ENCODE data around the gene TMEM183A. TPM values are rescaled to one million over a fixed set of nuclear protein-coding genes. Genes with fewer than 3 reads are reported as not detected.

TMEM183A gene
- total RNA-seq, 4 donors from 2014 or later = 51.2 to 79.6 (median 62.6) TPM

DNA sequence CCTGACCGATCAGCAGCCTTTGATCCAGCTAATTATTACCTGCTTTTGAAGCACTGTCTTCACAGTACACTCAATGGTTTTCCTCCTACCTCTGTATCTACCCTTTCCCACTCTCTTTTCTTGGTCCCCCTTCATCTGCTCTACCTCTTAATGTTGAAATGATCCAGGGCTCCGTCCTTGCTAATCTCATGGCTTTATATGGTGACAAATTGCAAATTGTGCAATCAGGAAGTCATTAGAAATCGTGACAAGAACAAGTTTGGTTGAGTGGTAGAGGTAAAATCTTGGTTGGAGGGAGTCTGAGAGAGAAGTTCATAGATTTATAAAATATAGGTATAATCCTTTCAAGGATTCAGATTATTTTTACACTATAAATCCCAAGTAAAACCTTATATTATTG lies 30.5 kb upstream of the TMEM183A start:
- TF ChIP-seq, protein P1, sequence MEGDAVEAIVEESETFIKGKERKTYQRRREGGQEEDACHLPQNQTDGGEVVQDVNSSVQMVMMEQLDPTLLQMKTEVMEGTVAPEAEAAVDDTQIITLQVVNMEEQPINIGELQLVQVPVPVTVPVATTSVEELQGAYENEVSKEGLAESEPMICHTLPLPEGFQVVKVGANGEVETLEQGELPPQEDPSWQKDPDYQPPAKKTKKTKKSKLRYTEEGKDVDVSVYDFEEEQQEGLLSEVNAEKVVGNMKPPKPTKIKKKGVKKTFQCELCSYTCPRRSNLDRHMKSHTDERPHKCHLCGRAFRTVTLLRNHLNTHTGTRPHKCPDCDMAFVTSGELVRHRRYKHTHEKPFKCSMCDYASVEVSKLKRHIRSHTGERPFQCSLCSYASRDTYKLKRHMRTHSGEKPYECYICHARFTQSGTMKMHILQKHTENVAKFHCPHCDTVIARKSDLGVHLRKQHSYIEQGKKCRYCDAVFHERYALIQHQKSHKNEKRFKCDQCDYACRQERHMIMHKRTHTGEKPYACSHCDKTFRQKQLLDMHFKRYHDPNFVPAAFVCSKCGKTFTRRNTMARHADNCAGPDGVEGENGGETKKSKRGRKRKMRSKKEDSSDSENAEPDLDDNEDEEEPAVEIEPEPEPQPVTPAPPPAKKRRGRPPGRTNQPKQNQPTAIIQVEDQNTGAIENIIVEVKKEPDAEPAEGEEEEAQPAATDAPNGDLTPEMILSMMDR (IDR thresholded peaks at IDR 0.05; ENCODE audit: low read depth) = no peak

DNA sequence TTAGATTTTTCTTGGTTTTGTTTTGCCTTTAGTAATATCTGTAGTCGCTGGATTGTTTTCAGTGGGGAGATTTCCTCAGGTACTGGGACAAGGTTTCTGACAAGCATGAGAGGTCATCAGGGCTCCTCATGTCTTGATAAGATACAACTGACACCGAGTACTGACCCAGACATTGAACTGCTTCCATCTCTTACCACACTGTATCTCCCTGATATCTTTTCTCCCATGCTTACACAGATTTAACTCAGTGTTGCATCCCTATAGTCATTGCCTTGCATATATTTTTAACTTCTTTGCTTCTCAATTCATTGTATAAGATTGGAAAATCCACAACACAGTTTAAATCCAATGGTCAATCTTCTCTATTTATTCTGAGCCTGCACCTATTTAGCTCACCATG lies 27.7 kb upstream of the TMEM183A start:
- TF ChIP-seq, protein P1 (IDR thresholded peaks at IDR 0.05; ENCODE audit: low read depth) = no peak

DNA sequence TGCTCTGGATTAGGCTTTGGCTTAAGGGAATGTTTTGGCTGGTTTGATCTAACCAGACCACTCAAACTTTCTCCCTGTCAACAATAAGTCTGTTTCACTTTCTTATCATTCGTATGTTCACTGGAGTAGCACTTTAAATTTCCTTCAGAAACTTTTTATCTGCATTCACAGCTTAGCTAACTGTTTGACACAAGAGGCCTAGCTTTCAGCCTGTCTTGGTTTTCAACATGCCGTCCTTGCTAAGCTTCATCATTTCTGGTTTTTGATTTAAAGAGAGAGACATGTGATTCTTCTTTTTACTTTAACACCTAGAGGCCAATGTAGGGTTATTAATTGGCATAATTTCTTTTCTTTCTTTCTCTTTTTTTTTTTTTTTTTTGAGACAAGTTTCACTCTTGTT lies 25.2 kb upstream of the TMEM183A start:
- TF ChIP-seq, protein P1 (IDR thresholded peaks at IDR 0.05; ENCODE audit: low read depth) = no peak

GRCh38 chr1:202982715-202983430 lies 24.3 kb upstream of the TMEM183A start:
- TF ChIP-seq, protein P1 (IDR thresholded peaks at IDR 0.05; ENCODE audit: low read depth) = no peak

- TF ChIP-seq, protein P1 (IDR thresholded peaks at IDR 0.05; ENCODE audit: low read depth) = no peak
Measured at GRCh38 chr1:202987255-202987654, 19.9 kb upstream of the TMEM183A start.

DNA sequence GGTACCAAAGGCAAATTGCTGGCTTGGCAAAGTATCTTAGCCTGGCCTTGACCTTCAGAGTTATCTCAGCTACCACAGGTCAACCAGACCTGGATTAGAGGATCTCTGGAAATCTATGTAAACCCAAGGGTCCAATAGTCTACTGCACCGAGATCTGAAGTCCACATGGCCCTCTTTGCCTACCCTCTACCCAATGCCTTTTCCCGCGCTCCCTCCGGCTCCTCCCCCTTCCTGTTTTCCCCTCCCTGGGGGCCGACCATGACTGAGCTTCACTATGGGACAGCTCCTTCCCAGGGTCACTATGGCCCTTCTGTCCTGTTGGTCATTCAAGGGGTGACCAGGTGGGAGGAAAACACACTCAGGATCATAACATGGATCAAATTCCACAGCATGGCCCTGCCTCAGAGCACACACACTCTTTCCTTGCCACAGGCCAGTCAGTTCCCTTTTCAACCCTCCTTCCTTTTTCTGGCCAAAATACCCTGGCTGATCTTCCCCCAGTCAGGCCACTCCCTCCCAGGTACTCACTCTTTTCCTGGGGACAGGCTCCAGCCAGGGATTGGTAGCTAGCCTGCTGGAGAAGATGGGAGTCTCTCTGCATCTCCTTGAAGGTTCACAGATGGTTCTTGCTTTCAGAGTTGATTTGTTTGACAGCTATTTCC lies 19.1 kb upstream of the TMEM183A start:
- TF ChIP-seq, protein P1 (IDR thresholded peaks at IDR 0.05; ENCODE audit: low read depth) = no peak

- TF ChIP-seq, protein P1 (IDR thresholded peaks at IDR 0.05; ENCODE audit: low read depth) = no peak
Measured at GRCh38 chr1:202989879-202990278, 17.3 kb upstream of the TMEM183A start.

Measured in subcutaneous adipose tissue (tissue), 4 donors.